ENCODE measurements around the gene RARG.

The RARG gene

DNA sequence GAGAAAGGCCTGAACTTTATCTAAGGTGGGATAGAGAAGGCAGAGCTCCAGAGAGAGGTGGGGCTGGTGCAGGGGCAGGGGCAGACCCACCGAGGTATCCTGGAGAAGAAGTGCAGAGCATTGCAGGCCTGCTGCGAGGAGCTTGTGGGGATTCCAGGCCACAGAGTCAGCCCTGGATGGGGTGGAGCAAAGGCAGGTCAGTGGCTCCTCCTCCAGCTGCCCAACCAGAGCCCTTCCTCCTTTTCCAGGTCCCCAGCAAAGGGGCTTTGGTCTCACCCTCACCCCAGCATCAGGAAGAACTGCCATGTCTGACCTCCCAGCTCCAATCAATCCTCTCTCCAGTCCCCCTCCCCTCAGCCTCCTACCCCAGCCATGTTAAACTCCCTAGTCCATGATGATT lies 71.3 kb downstream of the RARG start:
- TF ChIP-seq TAF1 (IDR thresholded peaks at IDR 0.05; ENCODE audit: borderline replicate concordance, insufficient read depth, low read length) (no peak), FOXP2 (optimal IDR thresholded peaks at IDR 0.05; ENCODE audit: borderline replicate concordance, extremely low read depth, extremely low read length, insufficient read depth) (no peak), SIN3A (IDR thresholded peaks at IDR 0.05; ENCODE audit: borderline replicate concordance, insufficient read depth, low read length) (no peak), POLR2AphosphoS5 (IDR thresholded peaks at IDR 0.05; ENCODE audit: low read depth, low read length) (no peak)
- TF ChIP-seq, protein P1, sequence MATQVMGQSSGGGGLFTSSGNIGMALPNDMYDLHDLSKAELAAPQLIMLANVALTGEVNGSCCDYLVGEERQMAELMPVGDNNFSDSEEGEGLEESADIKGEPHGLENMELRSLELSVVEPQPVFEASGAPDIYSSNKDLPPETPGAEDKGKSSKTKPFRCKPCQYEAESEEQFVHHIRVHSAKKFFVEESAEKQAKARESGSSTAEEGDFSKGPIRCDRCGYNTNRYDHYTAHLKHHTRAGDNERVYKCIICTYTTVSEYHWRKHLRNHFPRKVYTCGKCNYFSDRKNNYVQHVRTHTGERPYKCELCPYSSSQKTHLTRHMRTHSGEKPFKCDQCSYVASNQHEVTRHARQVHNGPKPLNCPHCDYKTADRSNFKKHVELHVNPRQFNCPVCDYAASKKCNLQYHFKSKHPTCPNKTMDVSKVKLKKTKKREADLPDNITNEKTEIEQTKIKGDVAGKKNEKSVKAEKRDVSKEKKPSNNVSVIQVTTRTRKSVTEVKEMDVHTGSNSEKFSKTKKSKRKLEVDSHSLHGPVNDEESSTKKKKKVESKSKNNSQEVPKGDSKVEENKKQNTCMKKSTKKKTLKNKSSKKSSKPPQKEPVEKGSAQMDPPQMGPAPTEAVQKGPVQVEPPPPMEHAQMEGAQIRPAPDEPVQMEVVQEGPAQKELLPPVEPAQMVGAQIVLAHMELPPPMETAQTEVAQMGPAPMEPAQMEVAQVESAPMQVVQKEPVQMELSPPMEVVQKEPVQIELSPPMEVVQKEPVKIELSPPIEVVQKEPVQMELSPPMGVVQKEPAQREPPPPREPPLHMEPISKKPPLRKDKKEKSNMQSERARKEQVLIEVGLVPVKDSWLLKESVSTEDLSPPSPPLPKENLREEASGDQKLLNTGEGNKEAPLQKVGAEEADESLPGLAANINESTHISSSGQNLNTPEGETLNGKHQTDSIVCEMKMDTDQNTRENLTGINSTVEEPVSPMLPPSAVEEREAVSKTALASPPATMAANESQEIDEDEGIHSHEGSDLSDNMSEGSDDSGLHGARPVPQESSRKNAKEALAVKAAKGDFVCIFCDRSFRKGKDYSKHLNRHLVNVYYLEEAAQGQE (IDR thresholded peaks at IDR 0.05; ENCODE audit: insufficient read depth in 1 of 2, low read depth in 2 of 2, low read length in 2 of 2) = no peak

Measured in PFSK-1 (cell line).